ENCODE results near the gene UPP1. TPM values are rescaled to one million over a fixed set of nuclear protein-coding genes. Genes with fewer than 3 reads are reported as not detected.
A peak's percentile ranks its signal among the peaks of the same experiment; 100 is the strongest.

Gene UPP1
- total RNA-seq, 1 donor from 2014 or later: 68.9 TPM

DNA sequence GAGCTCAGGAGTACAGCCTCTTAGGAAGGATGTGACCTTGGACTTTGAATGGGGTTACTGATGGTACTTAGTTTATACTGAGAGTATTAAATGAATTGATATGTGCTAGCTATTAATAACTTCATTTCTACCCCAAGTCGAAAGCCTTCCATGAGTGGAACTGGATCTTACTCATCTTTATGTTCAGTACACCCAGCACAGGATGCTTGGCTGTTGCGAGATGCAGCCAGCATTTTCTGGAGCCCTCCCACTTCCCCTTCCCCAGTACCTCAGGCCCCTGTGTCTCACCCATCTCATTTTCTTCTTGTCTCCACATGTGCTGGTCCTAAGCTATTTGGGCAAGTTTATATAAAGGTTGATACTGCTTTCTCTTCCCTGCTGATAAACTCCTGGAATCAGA lies 7.2 kb downstream of the UPP1 start:
- Histone ChIP-seq H3K27me3 (no peaks in the 10 kb centered on the region), H3K4me1 (peaks cover 37% of the 10 kb centered on the region), H3K27ac (peak overlapping the region; percentile 55), H3K9me3 (no peaks in the 10 kb centered on the region), H3K36me3 (peaks cover 84% of the 10 kb centered on the region), H3K4me3 (no peak overlapping the region)
- intact Hi-C loops (cut with DNase I): no loop called here
- TF ChIP-seq, protein P1, sequence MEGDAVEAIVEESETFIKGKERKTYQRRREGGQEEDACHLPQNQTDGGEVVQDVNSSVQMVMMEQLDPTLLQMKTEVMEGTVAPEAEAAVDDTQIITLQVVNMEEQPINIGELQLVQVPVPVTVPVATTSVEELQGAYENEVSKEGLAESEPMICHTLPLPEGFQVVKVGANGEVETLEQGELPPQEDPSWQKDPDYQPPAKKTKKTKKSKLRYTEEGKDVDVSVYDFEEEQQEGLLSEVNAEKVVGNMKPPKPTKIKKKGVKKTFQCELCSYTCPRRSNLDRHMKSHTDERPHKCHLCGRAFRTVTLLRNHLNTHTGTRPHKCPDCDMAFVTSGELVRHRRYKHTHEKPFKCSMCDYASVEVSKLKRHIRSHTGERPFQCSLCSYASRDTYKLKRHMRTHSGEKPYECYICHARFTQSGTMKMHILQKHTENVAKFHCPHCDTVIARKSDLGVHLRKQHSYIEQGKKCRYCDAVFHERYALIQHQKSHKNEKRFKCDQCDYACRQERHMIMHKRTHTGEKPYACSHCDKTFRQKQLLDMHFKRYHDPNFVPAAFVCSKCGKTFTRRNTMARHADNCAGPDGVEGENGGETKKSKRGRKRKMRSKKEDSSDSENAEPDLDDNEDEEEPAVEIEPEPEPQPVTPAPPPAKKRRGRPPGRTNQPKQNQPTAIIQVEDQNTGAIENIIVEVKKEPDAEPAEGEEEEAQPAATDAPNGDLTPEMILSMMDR (IDR thresholded peaks at IDR 0.05): no peak
- ATAC-seq (peak; percentile 65), DNase-seq (no peak)

DNA sequence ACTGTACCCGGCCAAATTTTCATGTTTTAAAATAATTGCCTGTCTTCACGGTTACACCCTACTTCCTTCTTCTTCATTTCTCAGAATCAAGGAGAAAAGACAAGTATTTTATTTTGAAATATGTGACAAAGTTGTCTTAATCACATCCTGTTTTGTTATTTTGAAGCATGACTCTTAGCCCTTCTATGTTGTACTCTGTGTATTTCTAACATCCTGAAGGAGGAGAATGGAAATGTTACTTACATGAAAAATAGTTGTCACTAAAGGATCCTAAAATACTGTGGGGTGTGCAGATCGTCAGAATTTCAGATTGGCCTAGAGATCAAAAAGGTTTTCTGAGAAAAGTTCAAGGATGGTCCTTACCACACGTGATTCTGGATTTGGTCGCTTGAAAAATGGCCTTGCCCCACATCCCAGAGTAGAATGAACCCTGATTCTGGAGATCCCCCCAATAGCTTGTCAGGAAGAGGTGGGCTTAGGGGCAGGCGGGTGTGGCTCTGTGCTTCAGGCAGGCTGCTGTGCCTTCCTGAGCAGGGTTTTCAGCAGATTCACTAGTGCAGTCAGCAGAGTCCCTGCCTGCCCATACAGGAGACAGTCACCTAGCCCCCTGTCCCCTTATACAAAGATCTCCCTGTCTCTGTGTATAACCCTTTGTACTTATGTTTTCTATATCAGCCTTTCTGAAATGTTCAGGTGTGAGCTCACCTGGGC lies 8.6 kb downstream of the UPP1 start:
- Histone ChIP-seq H3K36me3 (peaks cover 95% of the 10 kb centered on the region), H3K27ac (peak overlapping the region; percentile 55), H3K4me1 (peaks cover 31% of the 10 kb centered on the region), H3K4me3 (no peak overlapping the region), H3K9me3 (no peaks in the 10 kb centered on the region), H3K27me3 (no peaks in the 10 kb centered on the region)
- DNase-seq: no peak
- ATAC-seq: peak; percentile 38
- TF ChIP-seq, protein P1 (IDR thresholded peaks at IDR 0.05): no peak
- intact Hi-C loops (cut with DNase I): no loop called here

DNA sequence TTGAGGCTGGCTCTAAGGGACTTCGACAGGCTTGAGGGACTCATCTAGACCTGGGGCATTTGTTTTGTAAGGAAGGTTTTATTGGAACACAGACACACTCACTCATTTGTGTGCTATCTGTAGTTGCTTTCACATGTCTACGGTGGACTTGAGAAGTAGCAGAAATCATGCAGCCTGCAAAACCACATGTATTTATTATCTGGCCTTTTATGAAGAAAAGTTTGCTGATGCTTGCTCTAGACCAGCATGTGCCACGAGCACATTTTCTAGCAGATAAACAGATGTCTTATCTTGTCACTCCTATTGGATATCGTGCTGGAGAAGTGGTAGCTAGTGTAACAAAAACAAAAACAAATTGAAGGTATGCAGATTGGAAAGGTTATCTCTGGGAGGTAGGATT lies 9.8 kb downstream of the UPP1 start:
- DNase-seq: no peak
- H3K4me3 ChIP-seq: no peak overlapping the region
- no peaks in the 10 kb centered on the region for H3K27me3 ChIP-seq
- H3K9me3 ChIP-seq: no peaks in the 10 kb centered on the region
- intact Hi-C loops (cut with DNase I): no loop called here
- peaks cover 31% of the 10 kb centered on the region for H3K4me1 ChIP-seq
- peaks cover 95% of the 10 kb centered on the region for H3K36me3 ChIP-seq
- ATAC-seq: no peak
- H3K27ac ChIP-seq: peak overlapping the region; percentile 15
- TF ChIP-seq, protein P1 (IDR thresholded peaks at IDR 0.05): no peak

DNA sequence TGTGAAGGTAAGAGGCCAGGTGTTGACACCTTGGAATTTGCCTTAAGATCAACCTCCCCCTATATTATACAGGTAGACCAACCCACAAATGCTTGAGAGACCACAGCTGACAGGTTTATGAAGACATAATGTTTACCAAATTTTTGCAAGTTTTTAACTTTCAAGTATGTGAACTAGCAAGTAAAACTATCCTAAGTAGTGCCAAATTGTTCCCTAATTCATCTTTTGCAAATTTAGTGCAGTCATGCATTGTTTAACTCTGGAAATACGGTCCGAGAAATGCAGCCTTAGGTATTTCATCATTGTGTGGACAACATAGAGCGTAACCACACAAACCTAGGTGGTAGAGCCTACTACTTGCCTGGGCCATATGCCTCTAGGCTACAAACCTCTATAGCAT lies 10.7 kb downstream of the UPP1 start:
- intact Hi-C loops (cut with DNase I): no loop called here
- H3K4me1 ChIP-seq: peaks cover 30% of the 10 kb centered on the region

DNA sequence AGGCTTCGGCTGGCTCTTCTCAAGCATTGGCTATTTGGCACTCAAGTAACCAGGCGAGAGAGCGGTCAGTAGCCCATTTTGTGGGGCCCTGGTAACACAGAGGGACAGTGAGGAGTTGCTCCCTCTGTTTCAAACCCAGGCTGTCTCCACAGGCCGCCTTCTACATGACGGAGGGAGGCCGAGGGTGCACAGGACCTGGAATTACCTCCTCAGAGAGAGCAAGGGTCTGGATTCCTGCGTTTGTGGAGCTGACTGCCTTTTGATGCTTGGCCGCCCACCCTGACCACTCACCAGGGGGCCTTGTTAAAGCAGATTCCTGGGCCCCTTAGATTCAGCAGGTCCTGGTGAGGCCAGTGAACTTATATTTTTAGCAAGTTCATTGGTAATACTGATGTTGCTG lies 12.3 kb downstream of the UPP1 start:
- Histone ChIP-seq H3K36me3 (peaks cover 94% of the 10 kb centered on the region), H3K27ac (no peak overlapping the region), H3K4me3 (no peak overlapping the region), H3K27me3 (no peaks in the 10 kb centered on the region), H3K9me3 (no peaks in the 10 kb centered on the region), H3K4me1 (peaks cover 15% of the 10 kb centered on the region)
- ATAC-seq (no peak), DNase-seq (no peak)
- intact Hi-C loops (cut with DNase I): no loop called here
- TF ChIP-seq, protein P1 (IDR thresholded peaks at IDR 0.05): no peak

More for the DNA sequence above, 10.7 kb downstream of the UPP1 start:
- DNase-seq: no peak
- TF ChIP-seq, protein P1 (IDR thresholded peaks at IDR 0.05): no peak
- Histone ChIP-seq H3K27ac (no peak overlapping the region), H3K4me3 (no peak overlapping the region), H3K9me3 (no peaks in the 10 kb centered on the region), H3K36me3 (peaks cover 94% of the 10 kb centered on the region), H3K27me3 (no peaks in the 10 kb centered on the region)
- ATAC-seq: no peak

Measured in upper lobe of right lung (tissue), 1 donor.